ENCODE results near the gene HPSE2. TPM values are rescaled to one million over a fixed set of nuclear protein-coding genes. Genes with fewer than 3 reads are reported as not detected.

Gene HPSE2
- total and polyA plus RNA-seq, 8 donors: 0.04 to 1.1 (median 0.05) TPM; not detected in 5

DNA sequence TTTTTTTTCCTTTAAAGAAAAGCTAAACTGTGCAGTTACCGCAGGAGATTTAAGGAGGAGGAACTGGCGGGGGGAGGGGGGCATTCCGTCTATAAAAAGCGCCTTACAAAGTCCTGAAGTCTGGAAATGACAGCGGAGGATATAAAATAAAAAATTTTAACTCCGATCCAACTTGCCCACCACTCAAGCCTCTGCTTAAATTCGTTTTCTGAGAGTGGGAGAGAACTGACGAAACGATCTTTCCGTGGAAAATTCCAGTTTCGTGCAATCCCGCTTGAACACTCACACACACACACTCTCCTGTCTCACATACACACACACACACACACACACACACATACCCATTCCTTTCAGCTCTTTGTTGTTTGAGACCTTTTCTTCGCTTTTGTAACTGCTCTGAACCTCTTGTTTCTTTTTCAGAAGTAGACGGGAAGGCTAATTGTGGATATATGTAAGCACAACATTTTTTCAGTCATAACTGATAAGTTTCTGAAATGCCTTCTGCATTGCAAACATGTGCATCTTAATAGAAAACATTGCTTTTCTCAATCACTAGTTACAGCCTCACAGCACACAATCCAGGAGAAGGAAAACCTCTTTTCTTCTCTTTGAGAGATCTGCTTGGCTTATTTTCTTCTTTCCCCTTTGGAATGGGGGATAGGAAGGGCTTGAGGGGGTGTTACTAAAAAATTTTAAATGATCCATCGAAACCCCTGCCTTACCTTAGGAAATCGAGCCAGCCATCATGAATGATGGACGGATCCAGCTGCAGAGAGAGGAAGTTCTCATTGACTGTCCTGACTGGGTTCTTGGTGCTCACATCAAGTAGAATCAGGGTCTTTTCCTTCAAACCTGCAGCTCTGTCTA, 628 bp downstream of the HPSE2 start:
- intact Hi-C loops (cut with DNase I): no loop called here

DNA sequence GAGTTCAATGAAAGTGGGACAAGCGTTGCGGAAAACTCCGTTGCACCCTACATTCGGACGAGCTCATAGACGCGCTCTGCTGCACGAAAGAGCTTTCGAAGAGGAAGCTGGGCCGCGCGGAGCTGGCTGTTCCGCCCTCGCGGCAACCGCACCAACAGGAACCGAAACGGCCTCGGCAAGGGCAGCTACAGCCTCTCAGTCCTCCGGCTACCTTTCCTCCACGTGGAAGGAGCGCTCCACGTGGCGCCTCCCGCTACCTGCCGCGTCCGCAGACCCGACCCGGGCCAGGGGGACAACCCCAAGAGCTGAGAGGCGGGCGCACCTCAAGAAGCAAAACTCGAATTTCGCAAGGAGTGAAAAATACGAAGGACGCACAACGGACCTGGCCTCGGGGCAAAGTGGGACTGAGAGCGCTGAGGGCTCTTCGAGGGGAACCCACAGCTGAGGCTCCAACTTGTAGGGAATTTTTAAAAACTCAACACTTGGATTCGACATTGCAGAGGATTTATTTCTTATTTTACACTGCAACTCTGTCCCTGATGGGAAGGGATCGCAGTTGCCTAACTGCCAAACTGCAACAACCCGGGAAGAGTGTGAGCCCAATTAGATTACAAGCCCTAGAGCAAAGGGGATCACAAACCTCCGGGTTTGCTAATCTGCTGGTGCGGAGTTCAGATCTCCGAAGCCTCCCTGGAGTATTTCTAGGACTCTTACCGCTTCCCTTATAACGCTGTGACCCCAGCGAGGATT, 1.4 kb downstream of the HPSE2 start:
- Histone ChIP-seq H3K9me3 (no peaks in the 10 kb centered on the region), H3K4me1 (no peaks in the 10 kb centered on the region), H3K27me3 (peaks cover 0 to 15% (median 3%) of the 10 kb centered on the region in 4 donors), H3K4me3 (peak overlapping the region in 1 of 4 donors; percentile 13), H3K27ac (no peak overlapping the region), H3K36me3 (no peaks in the 10 kb centered on the region)
- TF ChIP-seq, protein P1, sequence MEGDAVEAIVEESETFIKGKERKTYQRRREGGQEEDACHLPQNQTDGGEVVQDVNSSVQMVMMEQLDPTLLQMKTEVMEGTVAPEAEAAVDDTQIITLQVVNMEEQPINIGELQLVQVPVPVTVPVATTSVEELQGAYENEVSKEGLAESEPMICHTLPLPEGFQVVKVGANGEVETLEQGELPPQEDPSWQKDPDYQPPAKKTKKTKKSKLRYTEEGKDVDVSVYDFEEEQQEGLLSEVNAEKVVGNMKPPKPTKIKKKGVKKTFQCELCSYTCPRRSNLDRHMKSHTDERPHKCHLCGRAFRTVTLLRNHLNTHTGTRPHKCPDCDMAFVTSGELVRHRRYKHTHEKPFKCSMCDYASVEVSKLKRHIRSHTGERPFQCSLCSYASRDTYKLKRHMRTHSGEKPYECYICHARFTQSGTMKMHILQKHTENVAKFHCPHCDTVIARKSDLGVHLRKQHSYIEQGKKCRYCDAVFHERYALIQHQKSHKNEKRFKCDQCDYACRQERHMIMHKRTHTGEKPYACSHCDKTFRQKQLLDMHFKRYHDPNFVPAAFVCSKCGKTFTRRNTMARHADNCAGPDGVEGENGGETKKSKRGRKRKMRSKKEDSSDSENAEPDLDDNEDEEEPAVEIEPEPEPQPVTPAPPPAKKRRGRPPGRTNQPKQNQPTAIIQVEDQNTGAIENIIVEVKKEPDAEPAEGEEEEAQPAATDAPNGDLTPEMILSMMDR (IDR thresholded peaks at IDR 0.05): no peak
- intact Hi-C loops (cut with DNase I): no loop called here
- ATAC-seq (peak in 3 of 4 donors; percentile 55 to 72 (median 66)), DNase-seq (peak in 3 of 6 donors; percentile 29 to 64 (median 36)), FAIRE-seq (no peak)
- 53 to 59% methylated on average over 49 of the region's 49 CpGs for WGBS, 2 donors

More for the DNA sequence above, 628 bp downstream of the HPSE2 start:
- no peak for FAIRE-seq
- Histone ChIP-seq H3K27me3 (peaks cover 0 to 15% (median 3%) of the 10 kb centered on the region in 4 donors), H3K9me3 (no peaks in the 10 kb centered on the region), H3K4me3 (peak overlapping the region in 2 of 4 donors; percentile 13 to 26), H3K36me3 (no peaks in the 10 kb centered on the region), H3K27ac (no peak overlapping the region), H3K4me1 (no peaks in the 10 kb centered on the region)
- WGBS, 2 donors: 54 to 61% methylated on average over 17 of the region's 17 CpGs
- no peak for DNase-seq
- TF ChIP-seq, protein P1 (IDR thresholded peaks at IDR 0.05): no peak
- ATAC-seq: no peak

DNA sequence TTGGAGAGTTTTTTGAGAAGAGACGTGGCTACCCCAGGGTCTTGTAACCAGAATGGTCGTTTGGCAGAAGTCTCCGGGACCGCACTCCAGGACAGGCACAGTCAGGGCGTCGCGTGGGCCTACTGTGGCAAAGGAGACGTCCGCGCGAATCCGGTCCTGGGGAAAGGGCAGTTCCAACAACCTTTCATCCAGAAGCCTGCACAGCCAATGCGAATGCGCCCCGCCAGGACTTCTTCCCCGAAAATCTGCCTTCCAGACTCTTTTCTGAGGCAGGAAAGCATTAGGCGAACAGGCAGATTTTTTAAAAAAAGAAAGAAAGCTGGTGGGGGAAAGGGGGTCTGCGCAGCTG, 2.0 kb downstream of the HPSE2 start:
- FAIRE-seq (no peak), DNase-seq (peak in 1 of 6 donors; percentile 40), ATAC-seq (no peak)
- TF ChIP-seq, protein P1 (IDR thresholded peaks at IDR 0.05): no peak
- peaks cover 0 to 15% (median 3%) of the 10 kb centered on the region in 4 donors for H3K27me3 ChIP-seq
- H3K4me3 ChIP-seq: peak overlapping the region in 1 of 4 donors; percentile 13
- no peaks in the 10 kb centered on the region for H3K4me1 ChIP-seq
- intact Hi-C loops (cut with DNase I): no loop called here
- no peak overlapping the region for H3K27ac ChIP-seq
- no peaks in the 10 kb centered on the region for H3K9me3 ChIP-seq
- WGBS, 2 donors: 65 to 67% methylated on average over 18 of the region's 18 CpGs
- no peaks in the 10 kb centered on the region for H3K36me3 ChIP-seq

DNA sequence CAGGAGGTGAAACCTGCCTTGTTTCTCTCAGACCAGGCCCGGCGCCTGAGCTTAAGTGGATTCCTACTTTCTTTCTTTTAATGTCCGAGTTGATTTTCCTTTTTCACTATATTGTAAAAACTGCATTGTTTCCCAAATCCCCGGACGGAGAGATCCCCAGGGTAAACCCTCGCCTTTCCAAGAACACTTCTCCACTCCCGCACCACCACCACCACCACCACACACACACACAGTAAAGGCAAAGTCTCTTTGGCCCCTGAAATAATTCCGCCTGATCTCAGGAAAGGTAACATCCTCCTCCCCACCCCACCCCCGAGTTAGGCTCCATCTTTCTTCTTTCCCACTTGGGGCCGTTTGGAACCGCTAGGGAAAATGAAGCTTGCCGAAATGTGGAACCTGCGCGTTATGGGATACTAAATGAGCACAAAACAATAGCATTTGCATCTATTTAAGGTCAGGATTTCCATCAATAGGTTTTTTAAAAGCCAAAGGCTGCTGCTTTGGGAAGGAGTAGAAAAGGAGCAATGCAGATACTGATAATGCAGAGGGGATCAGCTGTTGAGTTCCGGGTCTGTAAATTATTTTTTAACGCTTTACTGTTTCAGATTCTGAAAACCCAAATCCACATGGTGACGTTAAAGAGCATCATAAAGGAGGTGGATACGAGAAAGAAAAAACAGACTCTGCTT, 2.5 kb downstream of the HPSE2 start:
- ATAC-seq: no peak
- Histone ChIP-seq H3K9me3 (no peaks in the 10 kb centered on the region), H3K4me1 (no peaks in the 10 kb centered on the region), H3K4me3 (peak overlapping the region in 1 of 4 donors; percentile 10), H3K27me3 (peaks cover 0 to 15% (median 3%) of the 10 kb centered on the region in 4 donors), H3K36me3 (no peaks in the 10 kb centered on the region), H3K27ac (no peak overlapping the region)
- WGBS, 2 donors: 48 to 54% methylated on average over 18 of the region's 18 CpGs
- DNase-seq: no peak
- TF ChIP-seq, protein P1 (IDR thresholded peaks at IDR 0.05): no peak
- intact Hi-C loops (cut with DNase I): no loop called here
- FAIRE-seq: no peak

All from pancreas (tissue), 10 donors.